Measurements from ENCODE around the gene SLC25A25.
"Not testable (repeated sequence)": the region's sequence is repeated elsewhere in the genome, so short reads cannot be mapped to it uniquely, and the experiment has no call there.

SLC25A25 gene

DNA sequence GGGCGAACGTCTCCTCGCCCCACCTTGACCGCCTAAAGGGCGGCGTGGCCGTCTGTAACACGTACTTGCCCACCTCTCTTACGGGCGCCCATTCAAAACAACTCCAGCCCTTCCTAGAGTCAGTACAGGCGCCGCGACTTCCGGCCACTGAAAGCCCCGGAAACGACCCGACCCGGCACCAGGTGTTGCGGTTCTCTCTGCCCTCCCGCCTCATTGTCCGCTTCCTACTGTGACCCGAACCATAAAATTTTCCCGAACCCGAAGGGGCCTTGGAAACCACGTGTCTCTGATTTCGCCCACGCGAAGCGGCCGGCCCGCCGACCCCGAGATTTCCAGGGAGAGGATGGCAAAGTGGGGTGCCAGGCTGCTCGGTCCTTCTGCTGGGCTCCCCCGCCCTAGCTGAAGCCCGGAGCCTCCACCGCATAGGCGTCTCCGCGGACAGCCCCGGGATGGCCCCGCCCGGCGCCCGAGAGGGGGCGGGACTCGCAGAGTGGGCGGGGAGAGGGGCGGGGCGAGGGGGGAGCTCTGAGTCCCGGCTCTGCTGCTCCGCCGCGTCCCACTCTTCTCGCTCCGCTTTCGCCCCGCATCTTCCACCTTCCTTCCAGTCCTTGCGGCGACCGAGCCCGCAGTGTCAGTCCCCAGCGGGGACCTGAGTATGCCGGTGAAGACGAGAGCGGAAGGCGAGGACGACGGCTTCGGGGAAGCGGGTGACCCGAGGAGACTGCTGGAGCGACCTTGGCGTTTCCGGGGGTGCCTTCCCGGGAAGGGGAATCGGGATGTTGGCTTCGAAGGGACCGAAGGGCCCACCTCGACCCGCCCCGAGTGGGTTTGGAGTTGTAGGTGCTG lies 60.2 kb downstream of the SLC25A25 start:
- peak; percentile 89 for DNase-seq

GRCh38 chr9:128128836-128129590 lies 61.0 kb downstream of the SLC25A25 start:
- DNase-seq, result no peak

- DNase-seq, result peak; percentile 66
Observed at GRCh38 chr9:128129976-128130590, 62.1 kb downstream of the SLC25A25 start.

GRCh38 chr9:128130651-128131050 lies 62.6 kb downstream of the SLC25A25 start:
- not testable (repeated sequence) for DNase-seq

- DNase-seq, result not testable (repeated sequence)
Observed at GRCh38 chr9:128131346-128131745, 63.3 kb downstream of the SLC25A25 start.

GRCh38 chr9:128132139-128132538 lies 64.1 kb downstream of the SLC25A25 start:
- not testable (repeated sequence) for DNase-seq

- DNase-seq, result not testable (repeated sequence)
Observed at GRCh38 chr9:128135561-128135960, 67.5 kb downstream of the SLC25A25 start.

- no peak for DNase-seq
Observed at GRCh38 chr9:128136816-128137793, 69.1 kb downstream of the SLC25A25 start.

GRCh38 chr9:128138001-128138400 lies 70.0 kb downstream of the SLC25A25 start:
- DNase-seq, result no peak

GRCh38 chr9:128139621-128140020 lies 71.6 kb downstream of the SLC25A25 start:
- DNase-seq, result no peak

- no peak for DNase-seq
Observed at GRCh38 chr9:128141604-128142003, 73.6 kb downstream of the SLC25A25 start.

GRCh38 chr9:128142061-128142460 lies 74.0 kb downstream of the SLC25A25 start:
- no peak for DNase-seq

DNA sequence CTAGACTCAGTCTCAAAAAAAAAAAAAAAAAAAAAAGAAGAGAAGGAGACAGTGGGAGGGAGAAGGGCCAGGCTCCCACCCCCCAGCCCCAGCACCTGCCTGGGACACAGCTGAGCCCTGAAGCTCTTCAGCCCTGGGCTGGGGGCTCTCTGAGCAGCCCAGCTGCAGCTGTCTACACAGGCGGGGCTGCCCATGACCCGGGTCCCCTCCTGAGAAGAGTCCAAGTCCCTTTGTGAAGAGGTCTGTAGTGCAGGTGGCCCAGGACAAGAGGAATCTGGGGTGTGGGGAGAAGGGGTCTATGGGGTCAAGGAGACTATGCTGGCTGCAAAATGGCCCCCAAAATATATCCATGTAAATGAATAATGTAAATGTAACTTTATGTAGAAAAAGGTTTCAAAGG lies 74.6 kb downstream of the SLC25A25 start:
- DNase-seq, result no peak

- no peak for DNase-seq
Observed at GRCh38 chr9:128143525-128144238, 75.7 kb downstream of the SLC25A25 start.

- no peak for DNase-seq
Observed at GRCh38 chr9:128144239-128145181, 76.5 kb downstream of the SLC25A25 start.

DNA sequence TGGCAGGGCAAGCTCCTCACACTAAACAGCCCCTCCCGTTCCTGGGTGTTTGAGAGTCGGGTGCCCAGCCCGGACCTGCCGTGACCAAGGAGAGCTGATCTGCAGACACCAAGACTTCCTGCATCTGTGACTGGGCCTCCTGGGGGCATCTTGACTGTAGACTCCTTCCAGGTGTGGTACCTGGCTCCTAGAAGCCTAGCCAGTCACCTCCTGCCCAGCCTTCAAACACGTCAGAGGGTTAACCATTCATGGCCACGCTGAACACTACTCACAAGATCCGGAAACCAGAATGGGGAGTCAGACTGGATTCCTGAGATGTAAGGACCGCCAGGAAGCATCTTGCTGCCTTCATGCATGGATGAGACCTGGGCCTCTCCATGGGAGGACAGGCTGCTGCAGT lies 77.5 kb downstream of the SLC25A25 start:
- no peak for DNase-seq

GRCh38 chr9:128145951-128146351 lies 77.9 kb downstream of the SLC25A25 start:
- DNase-seq, result no peak

DNA sequence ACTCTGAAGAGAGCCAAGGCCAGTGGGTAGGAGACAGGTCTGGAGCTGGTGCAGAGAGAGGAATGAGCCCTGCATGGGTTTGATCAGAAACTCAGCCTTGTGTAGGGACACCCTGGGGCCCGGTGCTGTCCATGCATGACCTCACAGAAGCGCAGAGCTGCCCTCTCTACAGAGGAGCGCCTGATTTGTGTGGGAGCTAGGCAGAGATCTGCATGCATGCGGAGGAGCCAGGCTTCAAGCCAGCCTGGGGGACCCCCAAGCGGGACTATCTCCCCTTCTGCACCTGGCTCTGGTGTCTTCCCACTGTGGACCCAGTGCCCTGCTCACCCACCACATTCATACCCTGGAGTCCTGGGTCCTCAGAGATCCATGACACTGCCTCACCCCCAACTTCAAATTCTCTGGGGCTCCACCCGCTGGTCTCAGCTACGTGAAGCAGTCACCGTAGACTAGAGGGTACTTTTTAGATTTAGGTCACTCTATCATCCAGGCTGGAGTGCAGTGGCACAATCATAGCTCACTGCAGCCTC lies 78.6 kb downstream of the SLC25A25 start:
- DNase-seq, result no peak

GRCh38 chr9:128148509-128149000 lies 80.5 kb downstream of the SLC25A25 start:
- DNase-seq, result no peak
